HL-60/S4 (cell line): ENCODE data around the gene TCF3.

Experiments used
- in situ Hi-C: fragments of 300-500 bp; cut with MboI; formaldehyde crosslinking; loops from 2 replicates; pipeline ENCODE4 v1.14.3; 2022; ENCODE audit warnings: low sequenced_read_pairs

Gene TCF3

DNA sequence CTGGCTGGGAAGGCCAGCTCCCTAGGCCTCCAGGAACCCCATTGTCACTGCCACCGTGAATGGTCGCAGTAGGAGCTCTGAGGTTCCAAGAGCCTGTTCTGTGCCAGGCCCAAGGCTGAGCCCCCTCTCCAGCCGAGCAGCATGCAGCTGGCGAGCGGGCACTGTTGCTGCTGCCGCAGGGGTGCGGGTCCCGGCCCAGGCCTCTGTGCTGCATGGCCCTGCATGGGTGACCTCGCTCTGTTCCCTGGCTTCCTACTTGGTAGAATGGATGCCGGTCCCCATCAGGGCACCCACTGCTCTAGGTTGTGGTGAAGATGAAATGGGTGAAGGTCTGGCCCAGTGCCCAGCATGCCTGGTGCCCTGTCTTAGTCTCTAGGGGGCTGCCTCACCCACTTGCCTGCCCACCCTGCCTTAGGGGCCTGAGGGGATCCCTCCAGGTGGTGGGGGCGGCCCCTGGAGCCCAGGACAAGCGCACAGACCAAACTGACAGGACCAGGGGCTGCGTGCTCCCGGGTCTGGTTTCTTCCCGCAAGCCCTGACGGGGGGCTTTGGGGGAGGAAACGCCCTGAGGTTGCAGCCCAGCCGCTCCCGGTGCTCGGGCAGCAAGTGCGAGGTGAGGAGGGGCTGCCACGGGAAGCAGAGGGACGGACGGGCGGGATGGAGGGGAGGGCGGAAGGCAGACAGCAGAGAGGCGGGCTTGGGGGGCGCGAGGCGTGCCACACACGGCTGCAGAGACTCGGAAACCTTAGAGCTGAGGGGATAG is 38.4 kb downstream of the TCF3 start:
- in situ Hi-C loops = no loop called here

DNA sequence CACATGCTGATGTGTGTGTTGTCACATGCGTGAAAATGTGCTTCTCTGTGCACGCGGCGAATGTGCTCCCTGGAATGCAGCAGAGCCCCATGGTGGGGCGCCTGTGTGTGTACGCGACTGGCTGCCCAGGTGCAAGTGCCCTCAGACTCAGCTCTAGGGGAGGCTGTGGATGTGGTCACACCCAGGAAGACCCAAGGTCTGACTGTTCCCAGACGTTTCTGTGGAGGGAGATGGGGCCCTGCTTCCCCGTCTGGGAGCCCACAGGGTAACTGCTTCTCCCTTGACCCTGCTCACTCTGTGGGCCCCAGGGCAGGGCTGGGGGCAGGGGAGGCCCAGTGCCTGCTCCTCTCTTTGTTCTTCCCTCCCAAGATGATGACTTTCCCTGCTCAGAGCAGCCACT is 39.3 kb downstream of the TCF3 start:
- in situ Hi-C loops = no loop called here

DNA sequence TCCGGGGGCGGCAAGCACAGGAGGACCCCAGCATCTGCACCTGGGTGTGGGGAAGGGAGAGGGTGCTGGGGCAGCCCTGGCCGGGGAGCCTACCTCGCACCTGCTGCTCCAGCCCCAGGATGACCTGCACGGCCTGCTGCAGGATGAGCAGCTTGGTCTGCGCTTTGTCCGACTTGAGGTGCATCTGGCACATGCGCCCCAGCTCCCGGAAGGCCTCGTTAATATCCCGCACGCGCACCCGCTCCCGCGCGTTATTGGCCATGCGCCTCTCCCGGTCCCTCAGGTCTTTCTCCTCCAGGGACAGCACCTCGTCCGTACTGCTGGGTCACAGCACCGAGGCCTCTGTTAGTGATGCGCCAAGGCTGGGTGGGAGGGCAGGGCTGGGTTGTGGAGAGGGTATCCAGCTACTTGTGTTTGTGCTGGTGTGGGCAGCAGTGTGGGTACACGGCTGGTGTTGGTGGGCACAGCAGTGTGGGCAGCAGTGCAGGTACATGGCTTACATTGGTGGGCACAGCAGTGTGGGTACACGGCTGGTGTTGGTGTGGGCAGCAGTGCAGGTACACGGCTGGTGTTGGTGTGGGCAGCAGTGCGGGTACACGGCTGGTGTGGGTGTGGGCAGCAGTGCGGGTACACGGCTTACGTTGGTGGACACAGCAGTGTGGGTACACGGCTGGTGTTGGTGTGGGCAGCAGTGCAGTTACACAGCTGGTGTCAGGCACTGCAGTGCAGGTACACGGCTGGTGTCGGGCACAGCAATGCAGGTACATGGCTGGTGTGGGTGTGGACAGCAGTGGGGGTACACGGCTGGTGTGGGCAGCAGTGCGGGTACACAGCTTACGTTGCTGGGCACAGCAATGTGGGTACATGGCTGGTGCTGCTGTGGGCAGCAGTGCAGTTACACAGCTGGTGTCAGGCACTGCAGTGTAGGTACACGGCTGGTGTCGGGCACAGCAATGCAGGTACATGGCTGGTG is 40.0 kb downstream of the TCF3 start:
- in situ Hi-C loops = no loop called here

DNA sequence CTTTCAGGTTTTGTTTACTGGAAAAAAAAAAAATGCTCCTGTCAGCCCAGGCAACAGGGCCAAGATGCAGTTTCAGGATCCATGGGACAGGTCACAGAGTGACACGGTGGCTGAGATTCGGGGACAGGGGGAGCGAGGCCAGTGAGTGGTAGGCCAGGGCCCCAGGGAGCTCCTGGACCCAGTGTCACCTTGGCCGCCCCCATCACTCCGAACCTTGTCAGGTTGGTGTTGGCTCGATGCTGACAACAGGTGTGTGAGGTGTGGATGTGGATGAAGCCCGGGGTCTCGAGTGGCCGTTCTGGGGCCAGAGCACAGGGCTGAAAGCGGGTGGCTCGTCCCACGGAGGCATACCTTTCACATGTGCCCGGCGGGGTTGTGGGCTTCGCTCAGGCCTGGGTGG is 41.1 kb downstream of the TCF3 start:
- in situ Hi-C loops = no loop called here

DNA sequence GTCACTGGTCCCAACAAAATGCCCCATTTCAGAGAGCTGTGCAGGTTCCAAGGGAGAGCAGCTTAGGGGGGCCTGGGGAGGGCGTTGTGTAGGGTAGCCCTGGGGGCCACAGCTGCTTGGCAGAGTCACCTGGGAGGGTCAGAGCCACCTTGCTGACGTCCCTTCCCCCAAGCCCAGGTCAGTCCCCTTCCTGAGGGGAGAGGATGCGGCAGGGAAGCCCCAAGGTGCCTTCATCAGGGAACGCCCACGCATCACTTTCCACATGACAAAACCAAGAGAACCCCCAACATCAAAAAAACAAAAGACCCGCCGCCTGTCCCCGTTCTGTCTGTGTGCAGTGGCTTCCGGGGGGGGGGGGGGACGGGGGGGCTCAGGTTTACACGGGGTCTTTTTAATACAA is 41.8 kb downstream of the TCF3 start:
- in situ Hi-C loops = no loop called here

DNA sequence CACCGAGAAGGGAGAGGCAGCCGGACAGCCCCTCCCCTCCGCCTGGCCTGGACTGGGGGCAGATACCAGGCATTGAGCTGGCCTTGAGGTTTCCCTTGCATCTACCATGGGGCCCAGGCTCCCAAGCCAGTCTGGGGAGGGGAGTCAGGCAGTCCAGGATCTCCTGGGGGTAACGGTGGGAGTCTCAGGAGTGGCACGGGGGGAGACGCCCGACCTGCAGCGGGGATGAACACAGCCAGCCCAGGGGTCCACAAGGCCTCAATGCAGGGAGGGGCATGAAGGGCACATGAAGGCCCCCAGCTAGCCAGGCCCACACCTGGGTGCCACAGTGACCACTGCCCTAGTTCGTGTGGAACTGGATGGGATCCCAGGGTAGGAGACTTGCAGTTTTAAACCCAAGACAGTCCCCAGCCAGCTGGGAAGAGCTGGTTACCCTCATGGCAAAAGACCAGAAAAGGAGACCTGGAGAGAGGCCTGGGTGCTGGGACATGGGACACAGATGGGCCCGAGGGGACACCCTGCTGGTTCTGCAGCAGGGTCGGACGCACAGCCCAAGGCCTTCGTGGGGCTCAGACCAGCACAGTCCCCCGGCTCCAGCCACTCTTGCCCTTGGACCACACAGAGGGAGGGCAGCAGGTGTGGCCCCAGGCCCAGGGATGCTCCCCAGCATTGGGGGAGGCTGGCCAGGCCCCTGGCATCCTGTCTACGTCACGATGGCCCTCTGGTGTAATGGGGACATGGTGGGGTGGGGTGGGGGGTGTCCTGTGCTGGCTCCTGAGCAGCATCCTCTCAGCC is 42.5 kb downstream of the TCF3 start:
- in situ Hi-C loops = no loop called here

DNA sequence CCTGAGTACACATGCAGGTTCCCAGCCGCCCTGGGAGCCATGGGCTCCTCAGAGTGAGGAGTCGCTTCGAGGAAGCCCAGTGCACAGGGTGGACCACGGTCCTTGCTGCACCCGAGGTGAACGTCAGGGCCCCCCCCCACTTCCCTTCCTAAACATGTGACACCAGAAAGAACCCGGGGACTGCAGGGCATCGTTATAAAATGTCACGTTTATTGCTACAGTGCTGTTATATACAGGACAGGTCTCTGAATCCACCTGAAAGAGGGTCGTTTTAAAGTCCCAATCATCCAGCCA is 43.4 kb downstream of the TCF3 start:
- in situ Hi-C loops = no loop called here

DNA sequence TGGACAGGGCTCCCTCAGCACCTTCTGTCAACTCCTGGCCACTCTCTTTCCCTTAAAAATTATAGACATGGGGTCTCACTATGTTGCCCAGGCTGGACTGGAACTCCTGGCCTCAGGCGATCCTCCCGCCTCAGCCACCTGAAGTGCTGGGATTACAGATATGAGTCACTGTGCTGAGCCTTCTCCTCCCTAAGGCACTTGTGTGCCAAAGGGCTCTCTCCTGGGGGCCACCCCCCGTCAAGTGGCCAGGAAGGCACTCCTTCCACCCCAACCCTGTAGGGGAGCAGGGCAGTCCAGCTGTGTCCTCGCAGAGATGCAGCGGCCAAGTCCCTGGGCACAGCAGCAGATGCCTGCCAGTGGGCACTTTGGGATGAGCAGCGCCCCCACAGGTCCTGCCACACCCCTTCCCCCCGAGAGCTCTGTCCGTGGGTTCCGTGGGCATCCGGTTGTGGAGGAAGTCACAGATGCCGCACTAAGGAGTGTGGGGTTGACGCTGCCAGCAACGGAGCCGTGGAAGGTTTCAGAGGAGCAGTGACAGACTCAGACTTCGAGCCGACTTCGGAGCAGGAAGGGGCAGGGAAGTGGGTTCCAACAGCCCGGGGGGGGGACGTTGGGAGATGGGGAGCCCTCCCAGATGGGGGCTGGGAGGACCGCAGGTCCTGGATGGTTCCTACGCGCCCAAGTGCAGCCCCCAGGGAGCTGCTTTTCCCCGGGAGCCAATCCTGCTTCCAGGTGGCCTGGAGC is 43.9 kb downstream of the TCF3 start:
- in situ Hi-C loops = no loop called here

DNA sequence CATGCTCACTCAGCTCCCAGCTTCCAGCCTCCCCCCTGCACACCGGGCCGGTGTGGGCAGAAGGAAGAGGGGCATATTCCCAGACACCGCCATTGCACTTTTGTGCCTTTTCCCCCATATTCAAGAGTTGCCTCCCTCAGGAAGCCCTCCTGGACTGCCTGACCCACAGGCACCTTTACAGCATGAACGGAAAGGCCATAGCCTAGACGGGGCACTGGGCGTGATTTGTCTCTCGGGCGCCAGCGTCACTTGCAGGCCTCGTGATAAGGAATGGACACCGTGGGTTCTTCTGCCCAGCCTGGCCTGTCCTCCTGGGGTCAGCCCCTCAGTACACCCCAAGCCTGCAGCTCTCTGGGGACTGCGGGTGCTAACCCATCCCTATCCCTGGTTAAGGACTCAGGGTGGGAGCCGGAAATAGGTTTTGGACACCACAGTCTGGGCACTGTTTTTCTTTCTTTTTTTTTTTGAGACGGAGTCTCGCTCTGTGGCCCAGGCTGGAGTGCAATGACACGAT is 46.2 kb downstream of the TCF3 start:
- in situ Hi-C loops = no loop called here

DNA sequence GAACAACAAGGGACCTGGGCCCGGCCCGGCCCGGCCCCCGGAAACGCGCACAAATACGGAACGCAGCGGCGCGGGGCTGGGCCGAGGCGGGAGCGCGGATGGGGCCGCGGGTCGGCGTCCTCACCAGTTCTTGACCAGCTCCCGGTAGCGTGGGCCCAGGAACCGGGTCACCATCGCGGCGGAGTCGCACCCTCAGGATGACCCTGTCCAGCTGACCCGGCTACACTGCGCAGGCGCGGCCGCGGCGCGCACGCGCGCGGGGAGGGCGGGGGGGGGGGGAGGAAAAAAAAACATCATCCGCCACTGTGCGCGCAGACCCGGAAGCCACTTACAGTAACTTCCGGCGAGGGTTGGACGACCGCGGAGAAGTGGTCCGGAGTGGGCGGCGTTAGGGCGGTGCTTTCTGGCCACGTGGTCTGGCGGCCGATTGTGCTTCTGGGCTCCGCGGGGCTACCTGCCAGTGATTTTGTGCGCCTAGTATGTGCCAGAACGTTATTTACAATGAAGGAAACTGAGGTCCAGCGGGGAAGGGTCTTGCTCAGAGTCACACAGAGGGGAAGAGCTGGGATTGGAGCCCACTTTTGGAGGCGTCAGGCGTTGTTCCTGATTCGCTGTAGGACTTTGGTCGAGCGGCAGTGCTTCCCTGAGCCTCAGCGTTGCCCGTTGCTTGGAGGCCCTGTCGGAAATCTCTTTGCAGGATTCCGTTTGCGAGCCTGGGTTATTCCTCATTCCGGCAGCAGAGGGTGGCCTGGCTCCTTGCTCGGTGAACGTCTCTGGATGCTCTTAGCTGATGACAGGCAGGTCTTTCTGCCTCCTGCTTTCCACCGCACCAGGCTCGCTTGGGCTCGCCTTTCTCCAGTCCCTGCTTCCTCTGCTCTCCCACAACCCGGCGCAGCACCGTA is 46.9 kb downstream of the TCF3 start, which contains the start of gene UQCR11:
Gene UQCR11, minus strand, starts transcription at position 227 of the 902 bp plus-strand sequence. Its CDS starts 53 bp downstream, at position 174.
- in situ Hi-C loops = no loop called here

DNA sequence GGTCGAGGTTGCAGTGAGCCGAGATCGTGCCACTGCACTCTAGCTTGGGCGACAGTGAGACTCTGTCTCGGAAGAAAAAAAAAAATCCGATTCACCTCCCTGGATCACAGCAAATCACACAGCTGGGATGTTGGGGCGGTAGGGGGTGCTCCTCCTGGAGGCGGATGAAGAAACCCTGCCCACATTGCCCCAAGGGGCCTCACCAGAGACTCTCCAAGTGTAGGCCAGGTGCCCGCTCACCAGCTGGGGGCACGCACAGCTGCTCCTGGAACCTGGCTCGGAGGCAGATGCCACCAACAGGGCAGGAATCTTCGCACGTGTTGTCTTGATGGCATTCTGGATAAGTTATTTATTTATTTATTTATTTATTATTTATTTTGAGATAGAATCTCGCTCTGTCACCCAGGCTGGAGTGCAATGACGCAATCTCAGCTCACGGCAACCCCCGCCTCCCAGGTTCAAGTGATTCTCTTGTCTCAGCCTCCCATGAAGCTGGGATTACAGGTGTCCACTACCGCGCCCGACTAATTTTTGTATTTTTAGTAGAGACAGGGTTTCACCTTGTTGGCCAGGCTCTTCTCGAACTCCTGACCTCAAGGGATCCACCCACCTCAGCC is 50.2 kb downstream of the TCF3 start:
- in situ Hi-C loops = no loop called here

DNA sequence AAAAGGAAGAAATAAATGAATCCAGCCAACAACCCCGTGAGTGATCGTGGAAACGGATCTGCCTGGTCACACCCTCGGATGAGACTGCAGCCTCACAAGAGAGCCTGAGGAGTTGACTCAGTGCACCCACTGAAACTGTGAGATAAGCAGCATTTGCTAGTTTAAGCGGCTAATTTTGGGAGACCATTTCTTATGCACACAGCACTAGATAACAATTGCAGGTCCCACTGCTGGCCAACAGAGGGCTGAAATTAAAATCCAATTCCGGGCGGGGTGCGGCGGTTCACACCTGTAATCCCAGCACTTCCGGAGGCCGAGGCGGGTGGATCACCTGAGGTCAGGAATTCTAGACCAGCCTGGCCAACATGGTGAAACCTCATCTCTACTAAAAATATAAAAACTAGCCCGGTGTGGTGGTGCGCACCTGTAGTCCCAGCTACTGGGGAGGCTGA is 50.8 kb downstream of the TCF3 start:
- in situ Hi-C loops = no loop called here

DNA sequence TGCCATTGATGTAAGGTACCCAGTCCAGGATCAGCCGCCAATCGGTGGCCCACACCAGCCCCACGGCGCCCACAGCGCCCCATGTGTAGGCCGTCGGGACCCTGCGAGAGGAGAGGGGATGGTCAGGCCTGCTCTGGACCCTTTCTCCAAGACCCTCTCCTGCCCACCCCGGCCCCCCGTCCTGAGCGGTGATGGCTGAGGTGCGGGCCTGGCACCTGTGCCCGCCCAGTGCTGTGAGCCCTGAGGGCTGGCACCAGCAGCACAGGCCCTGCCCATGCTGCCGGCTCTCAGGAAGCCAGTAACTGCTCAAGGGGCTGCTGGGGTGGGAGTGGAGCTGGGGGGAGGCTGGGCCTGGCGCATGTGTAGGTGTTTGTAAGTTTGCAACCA is 53.0 kb downstream of the TCF3 start:
- in situ Hi-C loops = no loop called here

DNA sequence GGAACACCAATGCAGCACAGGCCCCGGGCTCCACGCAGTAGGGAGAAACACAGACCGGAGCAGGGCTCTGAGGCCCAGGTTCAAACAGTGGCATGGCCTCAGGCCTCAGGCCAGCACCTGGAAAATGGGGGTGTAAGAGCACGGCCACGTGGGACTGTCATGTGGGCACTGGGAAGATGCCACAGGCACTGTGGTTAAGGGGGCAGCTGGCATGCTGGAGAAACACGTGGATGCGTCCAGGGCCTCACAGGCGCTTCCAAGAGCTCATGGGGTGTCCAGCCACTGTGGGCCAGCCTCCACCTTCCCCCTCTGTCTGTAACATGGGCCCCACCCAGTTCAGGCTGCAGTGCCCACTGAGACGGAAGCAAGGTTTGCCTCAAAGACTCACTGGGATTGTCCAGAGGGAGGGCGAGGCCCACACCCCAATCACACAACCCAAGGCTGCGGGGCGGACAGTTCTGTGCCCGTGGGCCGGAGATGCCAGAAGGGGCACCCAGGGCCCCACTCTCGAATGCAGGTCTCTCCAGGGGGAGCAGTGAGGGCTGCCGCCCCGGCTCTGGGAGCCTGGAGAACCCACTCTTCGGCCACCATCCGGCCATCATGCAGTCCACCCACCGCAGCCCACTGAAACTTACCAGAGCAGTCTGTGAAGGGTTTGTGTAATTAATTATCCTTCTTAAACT is 53.5 kb downstream of the TCF3 start:
- in situ Hi-C loops = no loop called here

DNA sequence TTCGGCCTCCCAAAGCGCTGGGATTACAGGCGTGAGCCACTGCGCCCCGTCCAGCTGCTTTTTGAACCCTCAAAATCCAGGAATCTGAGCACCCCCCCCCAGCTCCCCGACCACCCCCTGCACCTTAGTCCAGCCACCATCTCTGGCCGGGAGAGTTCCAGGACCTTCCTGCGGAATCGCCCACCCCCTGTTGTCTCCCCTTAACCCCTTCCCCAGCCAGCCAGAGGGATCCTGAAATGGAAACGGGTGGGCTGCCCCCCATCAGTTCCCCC is 59.0 kb downstream of the TCF3 start:
- in situ Hi-C loops = no loop called here

DNA sequence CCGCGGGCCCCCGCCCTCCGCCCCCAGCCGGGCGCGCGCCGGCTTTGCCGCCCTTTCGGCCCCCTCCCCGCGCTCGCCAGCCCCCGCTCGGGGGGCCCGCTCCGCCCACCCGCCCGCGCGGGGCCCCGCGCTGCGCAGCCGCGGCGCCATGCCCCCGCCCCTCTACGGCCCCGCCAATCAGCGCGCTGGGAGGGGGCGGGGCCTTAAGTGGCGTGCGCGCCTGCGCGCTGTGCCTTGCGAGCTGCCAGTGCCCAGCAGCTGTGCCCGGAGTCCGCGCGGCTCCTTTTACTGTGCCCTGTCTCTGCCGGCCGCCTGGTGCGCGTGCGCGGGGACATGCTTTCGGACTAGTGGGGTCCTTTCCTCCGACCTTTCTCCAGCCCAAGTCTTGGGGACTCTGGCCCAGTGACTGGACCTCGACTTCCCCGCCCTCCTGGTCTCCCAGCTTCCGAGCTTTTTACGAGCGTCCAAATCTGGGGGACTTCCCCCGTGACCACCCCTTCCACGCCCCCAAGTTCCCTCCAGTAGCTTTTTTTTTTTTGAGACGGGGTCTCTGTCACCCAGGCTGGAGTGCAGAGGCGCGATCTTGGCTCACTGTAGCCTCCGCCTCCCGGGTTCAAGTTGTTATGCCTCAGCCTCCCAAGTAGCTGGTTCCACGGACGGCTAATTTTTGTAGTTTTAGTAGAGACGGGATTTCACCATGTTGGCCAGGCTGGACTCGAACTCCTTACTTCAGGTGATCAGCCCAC is 59.5 kb downstream of the TCF3 start, which contains the start of gene MBD3:
Gene MBD3, minus strand, starts transcription at position 111 of the 746 bp plus-strand sequence. CDS start 234 bp downstream, outside the sequence.
- in situ Hi-C loops = no loop called here

DNA sequence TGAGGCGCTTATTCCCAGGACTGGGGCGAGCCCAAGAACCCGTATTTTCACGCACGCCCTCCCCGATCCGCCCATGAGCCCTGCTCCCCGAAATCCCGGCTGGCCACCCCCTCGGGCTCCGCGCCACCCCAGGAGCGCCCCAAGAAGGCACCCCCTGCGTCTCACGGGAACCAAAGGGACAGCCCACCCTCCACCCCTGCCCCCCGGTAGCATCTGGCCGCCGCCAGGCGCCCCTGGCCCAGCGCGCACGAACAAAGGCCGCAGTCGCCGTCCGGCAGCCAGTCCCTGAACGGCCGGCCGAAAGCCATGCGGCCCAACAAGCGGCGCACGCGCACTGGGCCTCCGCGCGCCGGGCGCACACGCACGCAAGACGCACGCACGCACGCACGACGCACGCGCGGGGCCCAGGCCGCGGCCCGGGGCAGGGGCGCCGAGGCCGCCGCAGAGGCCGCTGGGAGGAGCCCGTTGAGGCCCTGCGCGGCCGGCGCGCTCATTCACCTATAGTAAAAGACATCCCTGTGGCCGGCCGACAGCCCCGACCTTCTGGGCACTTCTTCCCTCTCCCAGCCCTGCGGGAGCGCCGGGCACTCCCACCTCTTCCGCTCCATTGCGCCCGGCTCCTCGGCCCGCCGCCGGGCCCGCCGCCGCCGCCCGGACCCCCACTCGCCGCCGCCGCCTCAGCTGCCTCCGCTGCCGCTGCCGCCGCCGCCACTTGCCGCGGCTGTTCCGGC is 60.2 kb downstream of the TCF3 start:
- in situ Hi-C loops = no loop called here
